NCI-H146 treated with DMSO at 0.1 percent for 48 hours (cell line): ENCODE results near the gene GSTT2.
"Not testable (repeated sequence)": the region's sequence is repeated elsewhere in the genome, so short reads cannot be mapped to it uniquely, and the experiment has no call there.

ENCODE experiments used
- DNase-seq: peaks from one replicate; lab custom pipeline; 2025; ENCODE audit not compliant: unreplicated experiment; lab: John Stamatoyannopoulos, UW

GSTT2 gene

DNA sequence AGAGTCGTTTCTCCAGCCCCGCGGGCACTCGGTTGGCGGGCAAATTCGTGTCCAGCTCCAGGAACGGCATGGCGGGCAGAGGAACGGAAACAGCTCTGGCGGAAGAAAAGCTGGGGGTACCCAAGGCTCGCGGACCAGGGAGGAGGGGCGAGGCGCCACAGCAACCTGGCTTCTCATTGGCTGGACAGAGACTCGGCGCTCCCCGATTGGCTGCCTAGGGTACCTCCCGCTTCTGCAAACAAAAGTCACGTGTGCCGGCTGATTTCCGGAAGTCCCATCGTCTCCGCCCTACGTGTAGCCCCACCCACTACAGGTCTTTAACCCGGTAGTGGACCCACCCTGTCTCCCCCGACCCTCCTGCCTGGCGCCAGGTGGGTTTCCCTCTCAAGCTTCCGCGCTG, 5.6 kb upstream of the GSTT2 start, which contains the start of gene DDT:
DDT (minus strand) TSS at position 97 of the 400 bp plus-strand sequence; CDS start at position 70, 27 bp downstream.
- DNase-seq: not testable (repeated sequence)

DNA sequence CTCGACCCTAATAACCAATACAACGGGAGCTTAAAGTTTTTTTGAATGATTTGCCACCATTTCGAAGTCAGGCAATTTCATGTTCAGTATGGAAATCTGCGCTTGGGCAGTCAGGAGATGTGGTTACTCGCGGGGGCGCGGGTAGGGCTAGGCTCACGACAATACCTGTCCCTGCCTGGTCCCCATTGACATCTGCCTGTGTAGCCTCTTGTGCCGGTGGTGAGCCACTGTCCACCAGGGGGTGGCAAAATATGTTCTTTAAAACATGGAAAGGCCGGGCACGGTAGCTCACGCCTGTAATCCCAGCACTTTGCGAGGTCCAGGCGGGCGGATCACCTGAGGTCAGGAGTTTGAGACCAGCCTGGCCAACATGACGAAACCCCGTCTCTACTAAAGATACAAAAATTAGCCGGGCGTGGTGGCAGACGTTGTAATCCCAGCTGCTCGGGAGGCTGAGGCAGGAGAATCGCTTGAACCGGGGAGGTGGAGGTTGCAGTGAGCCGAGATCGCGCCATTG, 5.0 kb upstream of the GSTT2 start:
- not testable (repeated sequence) for DNase-seq

DNA sequence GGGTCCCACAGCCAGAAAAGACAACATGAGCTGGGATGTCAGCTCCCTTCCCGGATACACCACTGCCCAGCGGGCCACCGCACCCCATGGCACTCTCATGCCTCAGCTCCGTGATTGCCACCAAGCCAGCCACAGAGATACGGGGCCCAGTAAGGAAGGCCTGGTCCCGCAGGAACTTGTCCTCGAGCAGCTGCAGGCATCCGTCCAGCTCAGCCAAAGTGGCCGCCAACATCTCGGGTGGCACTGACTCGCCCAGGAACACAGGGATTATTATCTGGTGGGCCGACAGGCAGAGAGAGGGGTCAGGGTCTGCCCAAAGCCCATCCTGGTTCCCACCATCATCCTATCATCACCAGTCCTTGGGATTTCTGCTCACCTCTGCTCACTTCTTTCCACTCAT, 2.6 kb upstream of the GSTT2 start:
- DNase-seq: not testable (repeated sequence)

DNA sequence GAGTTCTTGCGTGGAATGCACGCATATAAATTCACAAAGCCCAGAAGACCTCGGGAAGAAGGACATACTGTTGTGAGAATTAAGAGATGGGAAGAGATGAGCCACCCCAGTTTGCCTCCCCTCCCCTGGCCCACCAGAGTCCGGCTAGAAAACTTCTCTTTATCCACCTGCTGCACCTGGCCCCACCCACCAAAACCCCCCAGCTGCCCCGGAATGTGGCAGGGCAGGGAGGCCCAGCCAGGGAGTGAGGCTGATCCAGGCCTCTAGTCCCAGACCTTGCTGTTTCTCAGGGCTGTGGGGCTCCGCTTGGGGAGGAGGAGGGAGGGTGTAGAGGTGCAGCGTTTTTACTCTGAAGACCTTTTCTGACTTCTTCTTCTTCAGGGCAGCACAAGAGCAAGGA, 633 bp downstream of the GSTT2 start:
- DNase-seq: not testable (repeated sequence)

DNA sequence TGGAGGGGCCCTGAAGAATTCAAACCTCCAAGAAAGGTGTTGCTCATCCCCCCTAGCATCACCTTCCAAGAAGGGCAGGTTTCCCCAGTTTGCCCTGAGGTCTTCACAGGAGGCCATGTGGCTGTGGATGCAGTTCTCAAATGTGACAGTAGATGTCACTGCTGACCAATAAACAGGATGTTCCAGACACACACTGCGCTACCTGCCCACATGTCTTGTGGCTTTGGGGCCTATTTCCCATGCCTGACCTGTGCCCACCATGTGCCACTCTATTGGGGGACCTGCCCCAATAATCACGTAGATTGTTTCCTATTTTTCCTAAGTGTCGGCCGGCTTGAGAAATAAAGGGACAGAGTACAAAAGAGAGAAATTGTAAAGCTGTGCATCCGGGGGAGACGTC, 4.5 kb downstream of the GSTT2 start:
- DNase-seq: no peak

DNA sequence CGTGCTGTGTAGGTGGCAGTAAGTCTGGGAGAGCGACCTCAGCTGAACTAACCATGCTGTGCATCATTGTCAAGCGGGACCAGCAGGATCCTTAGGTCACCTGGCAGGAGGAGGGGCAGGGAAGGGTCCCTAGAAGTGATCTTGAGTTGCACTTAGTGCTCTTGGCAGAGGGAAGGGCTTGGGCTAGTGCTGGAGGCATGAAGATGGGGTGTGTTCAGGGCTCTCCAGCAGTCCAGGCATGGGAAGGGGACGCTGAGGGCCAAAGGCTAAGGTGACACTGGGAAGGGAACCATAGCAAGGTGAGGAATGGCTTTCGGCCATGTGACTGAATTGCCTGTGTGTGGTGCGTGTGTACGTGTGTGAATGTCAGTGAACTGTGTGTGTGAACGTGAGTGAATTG, 6.2 kb downstream of the GSTT2 start:
- not testable (repeated sequence) for DNase-seq

DNA sequence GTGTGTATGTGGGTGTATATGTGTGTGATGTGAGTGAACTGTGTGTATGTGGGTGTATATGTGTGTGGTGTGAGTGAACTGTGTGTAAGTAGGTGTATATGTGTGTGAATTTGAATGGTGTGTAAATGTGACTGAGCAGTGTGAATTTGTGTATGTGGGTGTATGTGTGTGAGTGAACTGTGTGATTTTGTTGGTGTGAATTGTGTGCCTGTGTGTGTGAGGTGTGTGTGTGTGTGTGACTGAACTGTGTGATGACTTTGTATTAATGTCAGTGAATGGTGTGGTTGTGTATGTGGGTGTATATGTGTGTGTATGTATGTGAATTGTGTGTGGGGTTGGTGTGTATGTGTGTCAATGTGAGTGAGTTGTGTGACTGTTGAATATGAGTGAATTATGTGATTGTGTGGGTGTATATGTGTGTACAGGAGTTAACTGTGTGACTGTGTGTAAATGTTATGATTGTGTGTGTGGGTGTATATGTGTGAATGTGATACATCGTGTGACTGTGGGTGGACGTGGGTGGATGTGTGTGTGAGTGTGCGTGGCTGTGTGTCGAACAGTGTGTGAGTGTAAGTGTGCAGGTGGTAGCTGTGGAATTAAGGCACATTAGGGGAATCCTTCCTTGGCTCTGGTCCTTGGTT, 6.7 kb downstream of the GSTT2 start:
- not testable (repeated sequence) for DNase-seq

DNA sequence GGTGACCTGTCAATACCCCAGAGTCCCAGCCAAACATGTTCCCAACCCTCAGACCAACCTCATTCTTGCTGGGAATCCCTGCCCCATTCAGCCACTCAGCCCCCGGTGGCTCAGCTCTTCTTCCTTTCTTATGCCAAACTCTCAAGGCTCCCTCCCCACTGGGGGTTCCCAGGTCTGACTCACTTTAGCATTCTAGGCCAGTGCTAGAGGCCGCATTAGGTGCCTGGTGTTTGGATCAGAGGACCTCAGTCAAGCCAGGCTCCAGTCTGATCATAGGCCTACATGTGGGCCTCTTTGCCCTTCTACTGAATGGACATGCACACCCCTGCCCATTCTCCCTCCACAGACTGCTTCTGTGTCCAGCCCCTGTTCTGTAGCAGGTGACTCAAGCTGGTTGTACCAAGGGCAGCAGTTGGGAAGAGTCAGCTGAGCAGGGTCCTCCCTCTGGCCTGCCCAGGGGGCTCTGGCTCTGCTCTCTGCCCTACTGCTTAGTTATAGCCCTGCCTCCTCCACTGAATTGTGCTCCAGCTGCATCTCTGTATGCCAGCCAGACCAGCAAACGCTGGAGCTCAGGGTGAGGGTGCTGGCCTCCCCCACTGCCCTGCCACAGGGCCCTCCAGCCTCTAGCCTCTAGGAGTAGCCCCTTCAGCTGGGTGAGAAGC, 9.8 kb downstream of the GSTT2 start:
- DNase-seq: not testable (repeated sequence)

DNA sequence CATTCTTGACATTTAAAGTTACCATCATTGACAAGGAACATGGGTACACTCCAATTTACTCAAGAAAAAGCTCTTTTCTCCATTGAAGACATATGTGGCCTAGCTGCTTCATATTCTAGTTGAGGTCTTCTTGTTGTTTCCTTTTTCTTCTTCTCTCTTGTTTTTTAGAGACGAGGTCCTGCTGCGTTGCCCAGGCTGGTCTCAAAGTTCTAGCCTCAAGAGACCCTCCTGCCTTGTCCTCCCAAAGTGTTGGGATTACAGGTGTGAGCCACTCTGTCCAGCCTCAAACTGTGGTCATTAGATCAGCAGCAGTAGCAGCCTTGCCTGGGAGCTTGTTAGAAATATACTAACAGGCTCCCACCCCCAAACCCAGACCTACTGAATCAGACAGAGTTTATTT, 13.1 kb downstream of the GSTT2 start:
- not testable (repeated sequence) for DNase-seq

DNA sequence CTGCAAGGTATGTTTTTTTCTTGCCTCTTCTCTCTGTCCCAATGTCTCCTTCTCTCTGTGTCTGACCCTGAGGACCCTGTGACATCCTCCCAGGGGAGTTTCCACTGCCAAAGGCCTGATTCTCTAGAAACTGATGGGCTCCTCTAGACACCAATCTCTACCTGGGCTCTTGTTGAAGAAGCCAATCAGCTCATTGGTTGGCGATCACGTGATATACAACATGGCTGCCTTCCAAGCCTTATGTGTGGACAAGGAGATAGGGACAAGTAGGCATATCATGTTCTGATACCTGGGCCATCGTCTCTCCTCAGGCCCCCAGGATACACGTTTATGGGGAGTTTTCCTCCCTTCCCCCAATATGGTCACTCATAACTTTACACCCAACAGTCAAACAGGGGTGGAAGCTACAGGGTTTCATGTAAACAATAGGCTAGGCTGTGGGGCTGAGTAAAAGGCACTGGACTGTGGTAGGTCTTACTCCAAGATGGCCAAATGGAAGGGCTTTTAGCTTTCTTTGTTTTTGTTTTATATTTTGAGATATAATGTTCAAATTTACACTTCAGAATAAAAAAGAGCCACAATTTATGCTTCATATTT, 13.7 kb downstream of the GSTT2 start:
- not testable (repeated sequence) for DNase-seq

DNA sequence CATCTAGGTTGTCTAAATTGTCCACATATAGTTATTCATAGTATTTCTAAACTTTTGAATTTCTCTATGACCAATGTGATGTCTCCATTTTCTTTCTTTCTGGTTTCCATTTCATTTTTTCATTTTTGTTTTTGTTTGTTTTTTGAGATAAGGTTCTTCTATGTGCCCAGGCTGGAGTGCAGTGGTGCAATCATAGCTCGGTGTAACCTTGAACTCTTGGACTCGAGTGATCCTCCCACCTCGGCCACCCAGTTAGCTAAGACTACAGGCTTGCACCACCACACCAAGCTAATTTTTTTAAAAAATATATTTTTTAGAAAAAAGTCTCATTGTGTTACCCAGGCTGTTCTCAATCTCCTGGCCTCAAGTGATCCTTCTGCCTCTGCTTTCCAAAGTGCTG, 17.2 kb downstream of the GSTT2 start:
- no peak for DNase-seq

DNA sequence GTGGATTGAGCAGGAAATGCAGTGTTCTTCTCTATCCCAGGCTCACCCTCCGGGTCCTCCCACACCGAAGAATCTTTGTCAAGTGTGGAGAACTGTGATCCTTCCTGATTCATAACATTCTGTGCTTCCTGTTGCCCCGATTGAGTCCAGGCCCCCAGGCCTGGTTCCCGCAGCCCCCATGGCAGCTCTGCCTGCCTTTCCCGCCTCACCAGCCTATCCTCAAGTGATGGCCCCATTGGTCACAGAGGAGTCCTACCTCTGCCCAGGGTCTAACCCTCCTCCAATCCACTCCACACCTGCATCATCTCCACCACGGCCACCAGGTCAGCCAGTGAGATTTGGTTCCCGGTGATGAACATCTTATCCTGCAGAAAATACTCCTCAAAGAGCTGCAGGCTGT, 19.8 kb downstream of the GSTT2 start:
- not testable (repeated sequence) for DNase-seq

DNA sequence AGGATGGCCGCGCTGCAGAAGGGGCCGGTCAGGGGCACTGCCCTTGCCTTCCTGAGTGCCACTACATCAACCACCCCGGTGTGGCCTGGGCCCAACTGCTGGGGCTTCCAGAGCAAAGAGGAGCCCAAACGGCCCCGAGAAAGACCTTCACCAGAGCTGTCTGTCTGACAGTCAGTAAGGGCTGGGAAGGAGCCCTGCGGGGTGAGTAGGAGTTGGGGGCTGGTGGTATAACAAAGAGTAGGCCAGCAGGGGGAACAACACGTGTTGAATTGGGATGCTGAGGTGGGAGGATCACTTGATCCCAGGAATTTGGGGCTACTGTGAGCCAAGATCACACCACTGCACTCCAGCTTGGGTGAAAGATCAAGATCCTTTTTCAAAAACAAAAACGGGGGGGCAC, 21.4 kb downstream of the GSTT2 start:
- no peak for DNase-seq

DNA sequence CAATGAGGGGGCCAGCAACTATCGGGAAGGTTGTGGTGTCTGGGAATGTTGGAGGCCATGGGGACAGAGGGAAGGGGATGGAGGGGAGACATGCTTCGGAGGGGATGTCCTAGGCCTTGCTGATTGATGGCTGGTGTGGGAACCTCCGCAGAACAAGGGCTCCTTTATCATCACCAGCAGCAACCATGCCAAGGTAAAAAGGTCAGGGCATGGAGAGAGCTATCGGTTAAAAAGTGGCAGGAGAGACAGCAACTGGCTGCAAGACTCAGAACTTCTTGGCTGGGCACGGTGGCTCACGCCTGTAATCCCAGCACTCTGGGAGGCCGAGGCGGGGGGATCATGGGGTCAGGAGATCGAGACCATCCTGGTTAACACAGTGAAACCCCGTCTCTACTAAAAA, 22.3 kb downstream of the GSTT2 start:
- no peak for DNase-seq

DNA sequence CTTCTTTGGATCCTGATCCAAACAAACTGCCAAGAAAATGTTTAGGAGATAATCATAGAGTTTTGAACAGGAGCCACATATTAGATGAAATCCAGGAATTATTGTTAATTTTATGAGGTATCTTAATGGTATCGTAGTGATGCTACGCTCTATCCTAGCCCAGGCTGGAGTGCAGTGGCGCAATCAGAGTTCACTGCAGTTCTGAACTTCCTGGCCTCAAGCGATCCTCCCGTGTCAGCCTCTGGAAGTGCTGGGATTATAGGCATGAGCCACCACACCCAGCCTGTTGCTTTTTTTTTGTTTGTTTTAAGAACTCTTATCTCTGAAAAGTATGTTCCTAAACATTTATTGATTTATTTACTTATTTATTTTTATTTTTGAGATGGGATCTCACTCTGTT, 22.9 kb downstream of the GSTT2 start:
- no peak for DNase-seq

DNA sequence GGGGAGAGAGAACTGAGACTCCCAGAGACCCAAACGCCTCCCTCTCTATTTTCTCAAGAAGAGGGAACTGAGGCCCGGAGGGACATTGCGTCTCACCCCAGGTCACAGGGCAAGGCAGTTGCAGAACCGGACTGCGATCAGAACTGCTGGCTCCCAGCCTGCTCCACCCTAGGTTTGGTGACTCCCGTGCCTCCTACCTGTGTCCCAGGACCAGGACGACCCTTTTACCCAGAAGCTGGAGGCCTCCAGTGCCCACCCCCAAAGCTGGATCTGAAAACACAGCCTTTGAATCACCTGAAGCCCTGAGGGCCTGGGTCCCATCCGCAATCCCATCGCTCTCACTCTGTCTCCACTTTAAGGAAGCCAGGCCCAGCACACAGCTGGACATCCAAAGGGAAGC, 24.0 kb downstream of the GSTT2 start:
- no peak for DNase-seq

DNA sequence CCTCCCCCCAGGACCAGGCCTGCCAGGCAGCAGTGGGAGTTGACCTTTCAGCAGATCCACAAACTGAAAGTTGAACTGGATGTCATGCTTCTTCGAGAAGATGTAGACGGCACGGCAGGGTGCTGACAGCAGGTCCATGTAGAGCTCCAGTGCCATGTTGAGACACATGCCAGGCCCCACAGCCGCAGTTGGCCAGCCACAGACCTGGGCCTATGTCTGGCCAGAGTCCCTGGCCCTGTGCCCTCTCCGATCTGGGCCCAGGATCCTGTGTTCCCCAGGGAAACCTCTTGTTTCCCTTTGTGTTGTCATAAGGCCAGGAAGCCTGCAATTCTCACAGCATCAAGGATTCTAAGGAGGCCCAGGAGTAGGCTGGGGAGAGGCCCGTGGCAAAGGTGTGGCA, 25.3 kb downstream of the GSTT2 start, which contains the start of gene GSTT4:
GSTT4 (minus strand) TSS at position 253 of the 400 bp plus-strand sequence; CDS start at position 156, 97 bp downstream.
- no peak for DNase-seq

DNA sequence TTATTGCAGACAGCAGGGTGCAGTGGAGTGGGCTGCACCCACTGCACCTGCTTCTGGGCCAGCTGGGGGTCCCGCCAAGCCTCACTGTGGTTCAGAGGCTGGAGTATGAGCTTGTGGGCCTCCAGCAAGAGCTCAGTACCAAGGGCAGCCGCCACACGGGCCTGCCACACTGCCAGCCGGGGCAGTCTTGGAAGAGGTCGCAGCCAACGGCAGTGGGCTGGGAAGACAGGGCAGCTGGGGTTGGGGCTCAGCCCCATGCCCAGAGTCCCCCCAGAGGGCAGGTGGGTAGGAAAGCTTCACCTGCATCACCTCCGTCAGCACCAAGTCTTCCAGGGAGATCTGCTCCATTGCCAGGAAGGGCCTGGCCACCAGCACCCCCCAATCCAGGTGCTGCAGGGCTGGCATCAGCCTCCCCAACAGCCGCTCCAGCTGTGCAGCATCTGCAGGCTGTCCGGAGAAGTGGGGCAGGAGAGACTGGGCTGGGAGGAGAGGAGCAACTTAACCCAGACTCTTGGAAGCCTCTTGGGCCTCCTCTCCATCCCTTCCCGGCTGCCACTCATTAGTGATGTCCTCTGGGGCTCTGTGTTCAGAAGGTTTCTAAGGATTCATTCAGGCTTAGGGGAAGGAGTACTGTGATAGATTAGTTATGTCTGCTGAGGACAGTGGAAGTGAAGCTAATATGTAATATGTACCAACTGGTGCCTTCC, 26.4 kb downstream of the GSTT2 start:
- DNase-seq: no peak

DNA sequence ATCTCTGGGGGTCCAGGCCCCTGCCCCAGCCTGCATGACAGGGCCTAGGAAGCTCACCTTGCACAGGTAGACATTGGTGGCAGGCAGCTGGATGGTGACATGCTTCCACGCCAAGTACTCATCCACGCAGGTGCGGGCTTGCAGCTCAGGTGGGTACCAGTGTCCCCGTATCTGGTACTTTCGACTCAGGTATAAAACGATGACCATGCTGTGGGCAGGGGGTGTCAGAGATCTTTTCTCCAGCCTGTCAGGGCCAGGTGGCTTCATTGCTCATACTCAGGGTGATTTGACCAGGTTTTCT, 26.9 kb downstream of the GSTT2 start:
- DNase-seq: no peak

DNA sequence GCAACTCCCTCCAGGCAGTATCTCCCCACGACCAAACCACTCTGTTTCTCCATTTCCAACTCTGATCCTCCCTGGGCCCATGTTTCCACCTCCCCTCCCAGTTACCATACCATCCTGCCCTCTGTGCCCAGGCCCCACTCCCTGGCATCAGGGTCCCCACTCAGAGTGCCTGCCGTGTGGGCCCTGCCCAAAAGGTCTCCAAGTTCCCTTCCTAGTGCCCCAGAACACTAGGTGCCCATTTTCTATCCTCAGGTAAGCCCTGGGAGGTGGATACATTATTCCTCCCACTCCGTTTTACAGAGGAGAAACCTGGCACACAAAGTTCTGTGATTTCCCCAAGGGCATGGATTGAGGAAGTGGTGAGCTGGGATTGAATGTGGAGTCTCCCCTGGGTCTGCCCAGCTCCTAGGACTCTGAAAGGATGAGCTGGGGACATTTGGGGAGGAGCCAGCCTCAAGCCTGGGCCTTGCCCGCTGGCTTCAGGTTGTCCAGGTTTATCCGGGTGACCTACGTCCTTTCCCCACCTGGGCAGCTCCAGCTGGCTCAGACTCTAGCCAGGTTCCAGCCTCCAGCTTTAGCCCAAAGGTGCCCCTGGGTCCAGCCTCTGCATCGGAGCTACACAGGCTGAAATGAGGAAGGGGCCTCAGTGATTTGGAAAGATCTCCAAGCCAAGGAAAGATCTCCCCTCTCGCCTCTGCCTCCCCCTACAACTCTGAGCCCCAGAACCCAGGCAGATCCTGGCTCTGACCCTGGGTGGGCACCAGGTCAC, 27.5 kb downstream of the GSTT2 start:
- no peak for DNase-seq

DNA sequence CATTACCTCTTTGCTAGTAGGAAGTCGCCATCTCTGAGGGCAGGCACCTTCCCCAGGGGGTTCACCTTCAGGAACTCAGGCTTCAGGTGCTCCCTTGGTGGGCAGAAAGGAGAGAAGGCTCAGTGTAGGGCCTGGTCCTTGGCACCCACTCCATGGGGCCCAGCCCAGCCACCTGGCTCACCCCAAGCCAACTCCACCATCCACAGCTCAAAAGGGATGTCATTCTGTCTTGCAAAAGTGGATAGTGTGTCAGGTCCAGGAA, 28.0 kb downstream of the GSTT2 start:
- no peak for DNase-seq
